A549 treated with RU486 at 1 μM for 4 hours (cell line): Measurements from ENCODE around the gene ALAD. TPM values are rescaled to one million over a fixed set of nuclear protein-coding genes. Genes with fewer than 3 reads are reported as not detected.

Source experiments
- total RNA-seq: library from RNA; stranded (reverse); fragments of 200-300 nt; extraction: Qiagen RNA extraction; gene quantifications from 5 replicates; pipeline ENCODE4 v1.2.3, GENCODE V29; 2022; ENCODE audit warnings: low read depth

The ALAD gene
- total RNA-seq, result 13.1 to 16.7 TPM (median 14.7 TPM) in 5 replicates

DNA sequence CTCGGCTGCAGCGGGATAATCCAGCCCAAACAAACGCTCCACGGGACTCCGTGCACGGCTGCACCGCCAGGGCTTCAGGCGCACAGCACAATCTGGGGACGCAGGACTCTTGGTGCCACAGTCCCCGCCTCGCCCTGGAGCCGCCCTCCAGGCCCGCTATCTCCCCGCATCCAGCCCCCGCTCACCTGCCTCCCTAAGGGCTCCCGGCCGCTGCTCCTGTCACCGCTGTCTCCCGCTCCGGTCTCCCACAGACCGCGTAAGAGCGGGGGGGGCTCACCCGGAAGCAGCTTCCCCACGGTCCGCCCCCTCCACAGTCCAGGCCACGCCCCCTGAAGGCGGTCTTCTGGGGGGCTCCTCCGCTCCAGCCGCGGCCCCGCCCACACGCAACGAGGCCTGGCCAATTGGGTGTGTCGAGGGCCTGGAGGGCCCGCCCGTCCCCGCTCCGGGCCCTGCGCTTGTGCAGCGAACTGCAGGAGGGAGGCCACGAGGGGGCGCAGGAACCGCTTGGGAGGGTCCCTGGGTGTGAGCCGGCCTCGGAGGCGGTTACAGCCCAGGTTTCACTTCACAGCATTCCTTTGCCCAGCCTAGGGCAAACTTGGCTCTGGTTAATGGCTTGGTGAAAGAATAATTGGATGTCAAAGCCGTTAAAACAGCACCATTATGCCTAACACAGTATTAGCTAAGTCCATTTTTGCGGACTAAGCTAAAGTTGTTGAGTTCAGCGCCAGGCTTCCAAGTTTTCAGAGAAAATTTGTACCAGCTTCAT lies at the start of gene ALAD:
Gene ALAD (minus strand): TSS at position 258 of the 766 bp plus-strand sequence. CDS start 7,725 bp downstream, outside the sequence.

DNA sequence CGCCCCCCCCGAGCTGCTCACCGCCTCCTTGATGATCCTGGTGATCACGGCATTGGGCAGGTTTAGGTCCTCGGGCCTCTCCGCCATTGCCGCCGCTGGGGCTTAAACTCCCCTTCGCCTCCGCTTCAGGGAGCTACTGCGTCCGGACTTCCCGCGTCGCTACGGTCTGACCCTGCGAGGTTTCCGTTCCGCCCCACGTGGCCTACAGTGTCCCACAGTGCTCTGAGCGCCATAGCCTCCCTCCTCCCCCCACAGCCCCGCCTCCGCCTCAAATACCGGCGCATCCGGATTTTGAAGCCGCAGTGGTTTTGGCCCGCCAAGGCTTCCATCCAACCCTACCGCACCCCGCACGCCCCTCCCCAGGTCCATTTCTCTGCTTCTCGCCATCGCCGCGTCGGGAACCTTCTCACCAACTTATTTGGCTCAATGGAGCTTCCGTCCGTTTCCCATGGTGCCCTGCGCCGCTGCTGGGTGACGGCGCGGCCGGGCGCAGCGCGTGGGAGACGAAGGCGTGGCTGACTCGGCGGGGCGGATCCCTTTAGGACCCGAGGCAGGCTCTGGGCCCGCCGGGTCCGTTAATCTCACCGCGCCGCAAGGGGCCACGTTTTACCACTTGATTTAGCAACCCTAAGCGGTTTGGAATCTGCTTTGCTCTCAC lies 9.3 kb upstream of the ALAD start, which contains the start of the genes C9orf43 and POLE3:
Gene C9orf43 (plus strand): TSS at position 541 of the 658 bp plus-strand sequence. CDS start 2,747 bp downstream, outside the sequence.
Gene POLE3 (minus strand): TSS at position 469 of the 658 bp plus-strand sequence. CDS start 382 bp downstream, at position 87.

GRCh38 chr9:113376634-113377567 lies 24.2 kb downstream of the ALAD start, which contains the start of gene HDHD3:
Gene HDHD3, minus strand, starts transcription at chr9:113376986. Its CDS starts 2,632 bp downstream, at chr9:113374354.

DNA sequence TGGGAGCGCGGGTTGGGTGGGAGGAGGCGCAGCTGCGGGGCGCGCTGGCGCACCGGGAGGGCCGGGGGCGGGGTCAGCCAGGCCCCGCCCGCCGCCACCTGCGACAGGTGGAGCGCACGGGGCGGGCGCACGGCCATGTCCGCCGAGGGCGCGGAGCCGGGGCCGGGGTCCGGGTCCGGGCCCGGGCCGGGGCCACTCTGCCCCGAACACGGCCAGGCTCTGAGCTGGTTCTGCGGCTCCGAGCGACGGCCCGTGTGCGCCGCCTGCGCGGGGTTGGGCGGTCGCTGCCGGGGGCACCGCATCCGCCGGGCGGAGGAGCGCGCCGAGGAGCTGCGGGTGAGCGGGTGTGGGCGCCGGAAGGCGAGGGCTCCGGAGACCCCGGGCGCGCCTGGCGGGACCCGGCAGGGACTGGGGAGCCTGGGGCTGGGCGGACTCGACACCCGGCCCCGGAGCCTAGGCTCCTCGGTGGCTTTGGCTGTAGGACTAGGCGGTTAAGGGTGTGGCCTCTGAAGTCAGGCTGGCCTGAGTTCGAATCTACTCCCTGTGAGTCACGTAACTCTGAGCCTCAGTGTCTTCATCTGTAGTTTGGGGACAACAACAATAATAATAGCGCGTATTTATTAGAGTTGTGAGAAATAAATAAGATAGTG lies 51.5 kb downstream of the ALAD start, which contains the start of gene BSPRY:
Gene BSPRY (plus strand): TSS at position 97 of the 650 bp plus-strand sequence. CDS start 39 bp downstream, at position 136.

DNA sequence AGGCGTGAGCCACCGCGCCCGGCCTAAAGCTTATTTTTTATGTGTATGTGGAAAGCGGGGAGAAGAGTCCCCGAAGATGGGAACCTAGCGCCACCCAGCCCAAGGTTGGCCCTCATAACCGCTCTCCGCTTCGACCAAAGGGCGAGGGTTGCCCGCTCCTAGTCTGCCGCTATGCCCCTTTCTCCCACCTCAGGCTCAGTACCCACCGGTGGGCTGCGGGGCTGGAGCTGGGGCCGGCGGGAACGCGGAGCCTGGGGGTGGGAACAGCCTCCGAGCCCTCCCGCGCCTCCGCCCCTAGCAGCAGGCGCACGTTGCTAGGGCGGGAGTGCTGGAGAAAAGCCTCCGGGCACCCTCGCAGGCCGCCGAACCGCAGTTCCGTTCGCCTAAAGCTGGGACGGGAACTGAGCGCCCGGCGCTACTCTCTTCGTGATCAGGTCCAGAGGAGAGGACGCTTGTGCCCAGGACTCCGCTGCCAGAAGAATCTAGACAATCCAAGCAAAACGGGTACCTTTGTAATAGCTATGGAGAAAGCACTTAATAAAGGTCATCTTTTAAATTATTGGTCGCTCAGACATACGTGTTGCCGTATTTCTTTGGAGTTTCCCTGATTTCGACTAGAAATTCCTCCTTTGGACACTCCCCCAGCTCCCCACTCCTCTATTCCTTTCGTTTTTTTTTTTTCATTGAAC lies 60.9 kb downstream of the ALAD start, which contains the start of gene WDR31:
Gene WDR31 (minus strand): TSS at position 265 of the 689 bp plus-strand sequence. CDS start 8,253 bp downstream, outside the sequence.

Other genes starting within 250 kb of the ALAD start
- gene FKBP15, start 180.0 kb downstream of the ALAD start, total RNA-seq, result 17.5 to 18.4 TPM (median 17.8 TPM) in 5 replicates
- gene SLC31A1, start 179.7 kb downstream of the ALAD start, total RNA-seq, result 17.9 to 23.9 TPM (median 22.0 TPM) in 5 replicates
- gene CDC26, start 125.7 kb downstream of the ALAD start, total RNA-seq, result 43.0 to 67.2 TPM (median 45.6 TPM) in 5 replicates
- 54.5 to 61.0 TPM (median 57.9 TPM) in 5 replicates for gene PRPF4, start 125.6 kb downstream of the ALAD start, total RNA-seq
- 0.09 to 0.15 TPM in 2 of 5 replicates, not detected in the others for gene RNF183, start 97.9 kb downstream of the ALAD start, total RNA-seq
- 0.88 to 1.3 TPM (median 1.2 TPM) in 5 replicates for gene WDR31, start 61.0 kb downstream of the ALAD start, total RNA-seq
- 0.03 to 0.22 TPM (median 0.06 TPM) in 4 of 5 replicates, not detected in the other for gene BSPRY, start 51.7 kb downstream of the ALAD start, total RNA-seq
- 19.4 to 26.8 TPM (median 24.6 TPM) in 5 replicates for gene HDHD3, start 24.3 kb downstream of the ALAD start, total RNA-seq
- gene POLE3, start 9.4 kb upstream of the ALAD start, total RNA-seq, result 104 to 127 TPM (median 112 TPM) in 5 replicates
- gene C9orf43, start 9.5 kb upstream of the ALAD start, total RNA-seq, result 0.41 to 0.78 TPM (median 0.60 TPM) in 5 replicates
- gene RGS3, start 62.4 kb upstream of the ALAD start, total RNA-seq, result 24.6 to 25.9 TPM (median 25.1 TPM) in 5 replicates